HG03066 (cell line): ENCODE measurements around the gene NEMP2.
"Not testable (repeated sequence)": the region's sequence is repeated elsewhere in the genome, so short reads cannot be mapped to it uniquely, and the experiment has no call there.

ENCODE experiments used
- ATAC-seq: cut with Tn5 transposase; IDR thresholded peaks from one replicate; pipeline ENCODE4 v1.9.1; 2021; ENCODE audit warnings: low read depth; ENCODE audit not compliant: unreplicated experiment

The NEMP2 gene

DNA sequence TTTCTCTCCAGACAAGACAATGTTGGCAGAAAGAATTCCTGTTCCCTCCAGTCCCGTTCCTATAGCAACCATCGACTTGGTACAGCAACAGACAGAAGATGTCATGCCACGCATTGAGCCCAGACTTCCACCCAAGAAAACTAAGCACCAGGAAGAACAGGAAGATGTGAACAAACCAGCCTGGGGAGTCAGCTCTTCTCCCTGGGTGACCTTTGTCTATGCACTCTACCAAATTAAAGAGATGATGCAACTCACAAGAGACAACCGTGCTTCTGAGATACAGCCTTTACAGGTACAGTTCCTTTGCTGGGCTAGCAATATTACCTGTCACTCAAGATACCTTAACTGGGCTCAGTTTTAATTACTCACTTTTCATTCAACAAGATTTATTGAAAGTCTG is 37.1 kb downstream of the NEMP2 start:
- ATAC-seq: no peak

DNA sequence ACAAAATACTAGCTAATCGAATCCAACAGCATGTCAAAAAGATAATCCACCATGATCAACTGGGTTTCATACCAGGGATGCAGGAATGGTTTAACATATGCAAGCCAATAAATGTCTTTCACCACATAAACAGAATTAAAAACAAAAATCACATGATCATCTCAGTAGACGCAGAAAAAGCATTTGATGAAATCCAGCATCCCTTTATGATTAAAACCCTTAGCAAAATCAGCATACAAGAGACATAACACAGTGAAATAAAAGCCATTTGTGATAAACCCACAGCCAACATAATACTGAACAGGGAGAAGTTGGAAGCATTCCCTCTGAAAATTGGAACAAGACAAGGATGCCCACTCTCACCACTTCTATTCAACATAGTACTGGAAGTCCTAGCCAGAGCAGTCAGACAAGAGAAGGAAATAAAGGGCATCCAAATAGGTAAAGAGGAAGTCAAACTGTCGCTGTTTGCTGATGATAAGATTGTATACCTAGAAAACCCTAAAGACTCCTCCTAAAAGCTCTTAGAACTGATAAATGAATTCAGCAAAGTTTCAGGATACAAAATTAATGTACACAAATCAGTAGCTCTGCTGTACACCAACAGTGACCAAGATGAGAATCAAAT is 39.8 kb downstream of the NEMP2 start:
- not testable (repeated sequence) for ATAC-seq

DNA sequence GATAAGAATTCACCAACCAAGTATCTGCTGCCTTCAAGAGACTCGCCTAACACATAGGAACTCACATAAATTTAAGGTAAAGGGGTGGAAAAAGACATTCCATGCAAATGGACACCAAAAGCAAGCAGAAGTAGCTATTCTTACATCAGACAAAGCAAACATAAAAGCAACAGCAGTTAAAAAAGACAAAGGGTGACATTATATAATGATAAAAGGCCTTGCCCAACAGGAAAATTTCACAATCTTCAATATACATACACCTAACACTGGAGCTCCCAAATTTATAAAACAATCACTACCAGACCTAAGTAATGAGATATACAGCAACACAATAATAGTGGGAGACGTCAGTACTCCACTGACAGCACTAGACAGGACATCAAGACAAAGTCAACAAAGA is 41.4 kb downstream of the NEMP2 start:
- no peak for ATAC-seq

DNA sequence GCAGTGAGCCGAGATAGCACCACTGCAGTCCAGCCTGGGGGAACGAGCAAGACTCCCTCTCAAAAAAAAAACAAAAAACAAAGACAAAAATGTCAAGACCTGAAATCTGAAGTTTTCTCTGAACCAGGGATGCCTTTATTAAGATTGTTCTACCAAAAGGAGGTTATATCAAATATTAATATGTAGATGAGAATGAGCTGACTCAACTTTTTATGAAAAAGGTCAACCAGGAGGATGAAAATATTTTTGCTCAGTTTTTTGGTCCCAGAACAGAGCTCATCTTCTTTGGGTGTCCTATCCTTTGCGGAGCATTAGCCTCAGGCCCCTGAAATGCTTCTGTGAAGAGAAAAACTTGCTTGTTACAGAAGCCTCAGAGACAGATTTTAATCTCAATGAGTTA is 44.0 kb downstream of the NEMP2 start:
- ATAC-seq: no peak

DNA sequence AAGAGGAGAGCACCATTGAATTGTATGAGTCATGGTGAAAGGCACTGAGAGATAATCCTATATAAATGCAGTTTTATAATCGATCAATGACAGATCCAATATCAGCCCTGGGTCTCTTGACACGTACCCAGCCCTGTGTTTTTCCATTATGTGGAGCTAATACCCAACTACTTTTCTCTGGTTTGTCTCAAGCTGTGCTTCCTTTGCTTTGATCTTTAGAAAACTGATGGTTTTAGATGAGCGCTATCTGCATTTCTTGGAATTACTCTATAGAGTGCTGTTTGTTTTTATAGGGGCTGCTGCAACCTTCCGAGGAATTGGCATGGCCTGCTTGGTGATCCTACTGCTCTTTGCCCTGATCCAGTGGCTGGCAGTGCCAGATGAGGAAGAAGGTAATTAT is 45.0 kb downstream of the NEMP2 start:
- ATAC-seq: no peak

DNA sequence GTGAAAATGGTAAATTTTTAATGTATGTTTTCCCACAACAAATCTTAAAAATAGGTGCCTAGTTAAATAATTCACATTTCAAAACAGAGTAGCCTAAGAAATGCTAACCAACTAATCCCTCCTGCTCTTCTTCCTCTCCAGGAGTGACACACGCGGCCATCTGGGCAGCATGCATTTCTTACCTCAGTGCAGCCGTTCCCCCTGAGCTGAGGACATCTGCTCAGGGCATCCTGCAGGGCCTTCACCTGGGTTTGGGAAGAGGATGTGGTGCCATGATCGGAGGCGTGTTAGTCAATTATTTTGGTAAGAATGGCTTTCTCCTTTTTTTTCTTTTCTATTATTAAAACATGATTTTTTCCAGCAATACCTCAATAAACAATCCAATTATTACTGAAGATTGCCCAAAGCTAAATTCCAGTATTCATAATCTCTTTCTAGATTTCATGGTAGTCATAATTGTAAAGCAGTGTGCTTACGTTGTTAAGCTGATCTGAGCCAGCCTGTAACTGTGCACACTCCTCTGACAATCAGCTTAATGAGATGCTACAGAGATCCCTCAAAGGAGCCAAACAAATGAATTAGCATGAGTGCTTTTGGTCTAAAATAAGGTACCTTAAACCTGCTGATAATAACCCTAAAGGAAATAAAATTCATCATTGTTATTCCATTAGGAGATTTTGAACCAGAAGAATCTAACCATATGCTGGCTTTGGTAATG is 45.8 kb downstream of the NEMP2 start:
- no peak for ATAC-seq

DNA sequence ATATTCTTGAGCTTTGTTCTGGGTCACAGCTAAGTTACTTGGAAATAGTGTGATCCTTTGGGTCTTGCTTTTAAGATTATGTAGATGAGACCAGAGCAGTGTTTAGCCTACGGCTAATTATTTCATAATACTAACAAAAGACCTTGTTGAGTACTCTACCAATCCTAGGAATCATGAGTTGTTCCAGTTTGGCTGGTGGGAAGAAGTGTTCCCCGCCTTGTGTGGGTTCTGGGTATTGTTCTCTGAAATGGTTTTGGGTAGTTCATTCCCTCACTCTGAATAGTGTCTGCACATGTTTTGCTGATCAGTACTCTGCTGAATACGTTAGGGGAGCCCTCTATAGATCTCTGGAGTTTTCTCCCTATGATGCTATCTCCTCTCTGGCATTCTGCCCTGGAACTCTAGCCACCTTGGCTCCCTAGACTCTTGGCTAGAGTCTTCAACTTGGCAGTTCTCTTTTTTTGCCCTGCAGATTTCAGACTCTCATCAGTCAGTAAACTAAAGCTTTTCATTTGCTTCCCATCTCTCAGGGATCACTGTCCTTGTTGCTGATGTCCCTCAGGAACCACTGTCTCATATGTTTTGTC is 48.4 kb downstream of the NEMP2 start:
- ATAC-seq: no peak

DNA sequence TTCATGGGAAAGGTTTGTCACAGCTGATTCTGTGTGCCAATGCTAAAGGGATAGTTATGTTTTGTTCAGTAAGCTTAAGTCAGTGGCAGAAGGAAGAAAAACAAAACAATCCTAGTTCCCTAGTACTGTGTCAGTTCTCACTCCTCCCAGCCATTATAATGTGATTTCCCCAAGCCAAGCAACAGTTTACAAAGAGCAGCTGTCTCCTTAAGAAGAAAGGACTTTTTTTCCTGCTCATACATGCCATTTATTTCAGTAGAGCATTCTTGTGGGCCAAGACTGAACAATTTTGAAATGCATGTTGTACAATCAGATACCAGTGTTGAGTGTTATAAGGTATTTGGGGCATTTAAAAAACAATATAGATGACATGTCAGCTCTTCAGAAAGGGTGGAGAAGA is 52.1 kb downstream of the NEMP2 start:
- ATAC-seq: no peak

DNA sequence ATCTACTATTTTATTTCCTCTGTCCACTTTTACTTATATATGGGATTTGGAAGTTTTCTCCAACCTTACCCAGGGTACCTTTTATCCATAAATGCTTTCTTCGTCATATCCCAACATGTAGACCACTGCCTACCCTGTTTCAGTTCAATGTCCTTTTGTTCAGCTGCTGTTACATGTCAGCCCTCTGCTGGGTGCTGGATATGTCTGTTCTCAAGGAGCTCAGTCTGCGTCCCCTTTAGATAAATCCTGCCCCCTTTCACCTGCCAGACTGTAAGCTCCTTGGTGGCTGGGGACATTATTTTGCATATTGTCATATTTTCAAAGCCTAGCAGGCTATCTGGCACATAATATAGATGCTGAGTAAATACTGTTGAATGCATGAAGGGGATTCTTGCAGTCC is 53.2 kb downstream of the NEMP2 start:
- no peak for ATAC-seq

DNA sequence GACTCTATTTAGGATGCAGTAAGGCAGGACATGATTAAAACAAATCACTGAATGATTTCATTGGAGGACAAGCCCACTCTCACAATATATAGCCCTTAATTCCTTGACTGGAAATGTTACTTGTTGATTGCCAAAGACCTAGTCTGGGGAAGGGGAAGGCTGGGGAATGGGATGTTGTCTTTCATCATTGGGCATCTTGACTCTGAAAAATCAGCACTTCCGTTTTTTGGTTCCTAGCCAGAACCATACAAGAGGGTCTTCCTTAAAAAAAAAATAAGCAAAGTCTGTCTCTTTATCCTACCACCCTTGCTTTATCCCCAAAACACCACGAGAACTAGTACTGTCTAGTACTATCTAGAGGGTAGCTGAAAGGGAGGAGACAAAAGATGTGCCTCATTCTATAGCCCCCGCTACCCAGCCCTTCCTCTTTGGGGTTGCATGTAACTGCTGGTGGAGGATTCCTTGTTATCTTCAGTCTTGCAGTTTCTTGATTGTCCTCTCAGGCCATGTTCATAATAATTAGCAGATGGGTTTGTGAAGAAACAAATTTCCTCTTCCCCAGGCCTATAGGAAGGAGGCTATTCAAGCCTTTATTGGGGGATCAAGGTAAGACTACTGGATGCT is 55.8 kb downstream of the NEMP2 start:
- no peak for ATAC-seq

DNA sequence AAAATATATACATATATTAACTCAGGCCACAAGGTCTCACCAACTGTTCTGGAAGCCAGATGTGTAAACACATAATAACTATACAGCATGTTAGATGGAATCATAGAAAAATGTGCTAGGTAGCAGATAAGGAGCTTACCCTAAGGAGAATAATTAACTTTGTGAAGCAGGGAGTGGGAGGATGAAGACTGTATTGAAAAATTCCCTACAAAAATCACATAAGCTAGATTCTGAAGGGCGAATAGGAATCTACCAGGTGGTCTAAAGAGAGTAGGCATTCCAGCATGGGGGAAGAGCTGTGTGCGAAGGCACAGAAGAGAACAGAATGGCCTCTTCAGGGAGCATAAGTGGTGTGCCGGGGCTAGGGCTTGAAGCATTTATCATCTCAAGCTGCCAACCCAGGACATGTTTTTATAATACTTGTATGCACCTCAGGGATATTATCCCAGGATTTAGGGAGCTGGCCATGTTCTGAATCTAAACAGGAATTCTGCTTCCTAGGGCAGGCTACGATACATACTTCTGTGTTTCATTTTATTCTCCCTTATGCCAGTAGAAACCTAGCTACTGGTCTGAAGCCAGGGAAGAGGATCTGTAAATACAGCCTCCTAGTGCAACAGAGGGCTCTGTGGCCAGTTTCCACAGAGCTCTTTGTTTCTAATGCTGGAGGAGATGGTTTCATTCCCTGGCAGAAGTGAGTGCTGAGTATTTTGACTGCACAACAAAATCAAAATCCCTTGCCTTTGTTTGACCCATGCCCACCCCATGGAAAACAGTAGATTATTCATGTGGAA is 56.7 kb downstream of the NEMP2 start:
- no peak for ATAC-seq

DNA sequence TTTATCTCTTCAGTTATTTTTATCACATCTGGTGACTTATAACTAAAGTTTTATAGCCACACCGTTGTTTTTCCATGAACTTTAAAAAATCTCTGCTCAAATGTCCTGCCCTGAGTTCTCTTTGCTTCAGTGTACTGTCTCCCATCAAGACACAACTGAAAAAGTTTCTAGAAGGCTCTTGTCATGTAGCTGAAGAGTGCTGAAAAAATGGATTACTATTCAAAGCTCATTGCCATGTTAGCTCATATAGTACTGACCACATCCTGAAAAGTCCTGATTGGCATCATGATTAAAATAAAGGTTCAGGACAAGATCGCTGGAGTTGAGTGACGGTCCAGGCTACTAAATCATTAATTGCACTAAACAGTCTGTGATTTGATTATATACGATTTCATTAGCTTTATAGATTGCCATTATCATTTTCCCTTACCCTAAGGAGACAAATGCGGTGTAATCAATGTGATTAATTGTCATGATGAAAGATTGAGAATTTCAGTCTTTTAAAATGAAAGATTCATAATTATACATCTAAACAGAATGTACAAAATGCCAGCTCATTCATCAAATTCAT is 64.2 kb downstream of the NEMP2 start:
- ATAC-seq: no peak

DNA sequence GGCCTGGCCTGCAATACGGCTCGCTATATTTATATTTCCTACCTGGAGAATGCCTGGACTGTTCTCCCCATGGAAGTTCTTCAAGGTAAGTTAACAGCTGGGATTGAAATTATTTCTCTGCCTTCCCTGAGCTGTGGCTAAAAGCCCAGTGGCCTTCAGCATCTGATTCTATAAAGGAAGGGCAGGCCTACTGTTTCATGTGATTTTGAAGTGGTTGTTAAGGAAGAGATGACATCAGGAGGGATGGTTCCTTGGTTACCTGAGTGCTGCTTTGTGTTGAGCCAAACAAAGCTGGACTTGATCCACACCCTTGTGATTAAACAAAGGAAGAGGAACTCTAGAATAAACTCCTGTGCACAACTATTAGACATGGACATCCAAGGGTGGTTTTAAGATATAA is 64.8 kb downstream of the NEMP2 start:
- ATAC-seq: no peak

DNA sequence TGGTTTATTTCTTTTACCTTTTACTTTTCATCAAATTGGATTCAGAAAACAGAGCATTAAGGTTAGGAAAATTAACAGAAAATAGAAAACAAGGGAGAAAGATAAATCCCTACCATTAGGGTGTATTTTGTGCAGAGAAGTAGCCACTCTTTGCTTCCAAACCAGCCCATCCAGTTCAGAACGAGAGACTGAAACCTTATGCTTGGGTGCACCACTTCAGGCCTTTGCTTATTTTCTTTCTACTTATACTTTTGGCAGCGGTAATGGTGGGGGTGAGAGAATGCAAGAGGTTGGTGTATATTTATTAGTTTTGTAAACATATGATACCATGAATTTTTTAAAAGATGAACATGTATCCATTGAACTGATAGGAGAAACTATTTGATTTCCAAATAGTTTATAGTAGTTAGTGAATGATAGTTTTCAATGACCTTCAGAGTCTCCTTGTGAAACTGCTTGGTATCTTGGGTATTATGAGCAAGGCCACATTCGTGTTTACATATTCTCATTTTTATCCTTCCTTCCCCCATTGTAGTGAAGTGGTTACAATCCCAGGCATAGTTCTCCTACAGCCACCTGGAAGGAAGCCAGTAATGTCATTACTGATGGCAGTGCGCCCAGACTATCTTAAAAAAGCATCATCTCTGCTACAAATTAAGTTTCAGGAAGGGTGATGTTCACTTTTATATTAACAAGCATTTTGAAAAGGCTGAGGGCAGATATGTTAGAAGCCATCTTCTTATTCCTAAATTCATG is 65.5 kb downstream of the NEMP2 start:
- ATAC-seq: peak; percentile 66

DNA sequence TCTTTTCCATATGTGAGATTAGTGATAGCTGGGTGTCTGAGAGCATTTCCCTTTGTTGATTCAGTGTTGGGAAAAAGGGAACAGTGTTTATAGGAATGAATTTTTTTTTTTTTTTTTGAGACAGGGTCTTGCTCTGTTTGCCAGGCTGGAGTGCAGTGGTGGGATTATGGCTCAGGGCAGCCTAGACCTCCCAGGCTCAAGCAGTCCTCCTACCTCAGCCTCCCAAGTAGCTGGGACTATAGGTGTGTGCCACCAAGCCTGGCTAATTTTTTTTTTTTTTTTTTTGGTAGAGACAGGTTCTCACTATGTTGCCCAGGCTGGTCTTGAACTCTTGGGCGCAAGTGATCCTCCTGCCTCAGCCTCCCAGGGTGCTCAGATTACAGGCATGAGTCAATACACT is 66.2 kb downstream of the NEMP2 start:
- ATAC-seq: not testable (repeated sequence)

DNA sequence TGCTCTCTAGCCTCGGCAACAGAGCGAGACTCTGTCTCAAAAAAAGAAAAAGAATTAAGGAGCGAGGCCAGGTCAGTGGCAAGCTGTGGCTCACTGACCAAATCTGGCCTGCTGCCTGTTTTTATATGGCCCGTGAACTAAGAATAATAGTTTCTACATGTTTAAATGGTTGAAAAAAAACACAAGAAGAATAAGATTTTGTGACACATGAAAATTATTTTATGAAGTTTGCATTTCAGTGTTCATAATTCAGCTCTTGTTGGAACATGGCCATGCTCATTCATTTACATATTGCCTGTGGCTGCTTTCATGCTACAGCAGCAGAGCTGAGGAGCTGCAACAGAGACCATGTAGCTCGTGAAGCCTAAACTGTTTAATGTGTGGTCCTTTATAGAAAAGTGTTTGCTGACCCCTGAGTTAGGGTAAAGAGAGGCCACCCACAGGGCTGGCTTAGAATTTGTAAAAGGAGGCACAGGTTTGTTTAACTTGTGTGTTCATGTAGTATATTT is 66.9 kb downstream of the NEMP2 start:
- no peak for ATAC-seq

DNA sequence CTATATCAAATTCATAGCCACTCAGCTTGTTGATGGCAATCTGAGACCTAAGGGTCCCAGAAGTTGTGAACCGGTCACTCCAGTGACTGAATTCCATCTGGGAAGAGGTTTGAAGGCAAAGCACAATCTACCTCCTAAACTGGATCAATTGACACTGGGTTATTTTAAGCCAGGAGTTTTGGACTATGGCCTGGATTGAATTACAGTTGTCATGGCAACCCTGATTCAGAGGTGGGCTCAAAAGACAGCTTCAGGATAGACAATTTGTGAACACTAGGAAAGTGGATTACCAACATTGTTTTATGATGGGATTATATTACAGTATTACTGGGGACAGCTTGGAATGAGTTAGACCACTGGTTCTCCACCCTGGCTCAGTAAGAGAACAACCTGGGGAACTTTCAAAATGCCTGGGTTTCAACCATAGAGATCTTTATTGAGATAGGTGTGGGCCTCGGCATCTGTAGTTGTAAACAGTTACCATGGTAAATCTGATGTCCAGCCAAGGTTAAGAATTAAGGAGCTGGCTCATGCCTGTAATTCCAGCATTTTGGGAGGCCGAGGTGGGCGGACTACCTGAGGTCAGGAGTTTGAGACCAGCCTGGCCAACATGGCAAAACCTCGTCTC is 67.6 kb downstream of the NEMP2 start:
- ATAC-seq: no peak

DNA sequence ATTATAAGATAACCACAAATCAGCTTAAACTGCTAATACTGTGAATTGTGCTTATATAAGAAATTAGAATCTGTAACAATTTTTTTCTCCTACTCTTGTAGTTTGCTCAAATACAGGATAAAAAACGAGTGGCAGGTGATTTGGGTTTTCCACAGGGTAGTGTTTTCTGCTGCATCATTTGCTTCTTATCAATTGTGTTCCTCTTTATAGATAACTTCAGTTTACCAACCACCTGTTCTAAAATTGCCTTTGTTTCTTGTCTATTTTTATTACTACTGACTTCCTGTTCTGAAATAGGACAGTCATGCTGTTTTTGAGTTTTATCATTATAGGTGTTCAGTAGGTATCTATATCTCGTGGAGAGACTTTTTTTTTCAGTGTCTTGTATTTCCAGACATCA is 69.5 kb downstream of the NEMP2 start:
- peak; percentile 33 for ATAC-seq

DNA sequence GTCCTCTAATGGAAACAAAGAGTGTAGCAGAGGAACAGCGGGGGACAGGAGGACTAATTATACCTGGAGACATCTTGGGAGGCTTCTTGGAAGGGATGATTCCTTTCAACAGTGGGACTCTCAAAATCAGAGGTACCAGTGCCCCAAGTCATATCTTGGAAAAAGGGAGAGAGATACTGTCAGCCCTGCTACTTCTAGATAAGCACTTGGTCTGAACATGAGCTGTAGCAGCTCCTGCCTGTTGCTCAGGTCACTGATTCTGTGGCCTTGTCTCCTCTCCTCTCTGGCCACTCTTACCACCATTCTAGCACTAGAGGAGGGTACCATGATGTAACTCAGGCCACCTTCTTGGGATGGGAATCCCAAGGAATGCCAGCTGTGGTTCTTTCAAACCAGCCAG is 71.9 kb downstream of the NEMP2 start:
- ATAC-seq: no peak
